COLO668 (cell line): ENCODE measurements around the gene AP3S2.
"Not testable (repeated sequence)": the region's sequence is repeated elsewhere in the genome, so short reads cannot be mapped to it uniquely, and the experiment has no call there.

ENCODE experiments used
- DNase-seq: peaks from one replicate; lab custom pipeline; 2025; ENCODE audit not compliant: unreplicated experiment; lab: John Stamatoyannopoulos, UW

AP3S2 gene

DNA sequence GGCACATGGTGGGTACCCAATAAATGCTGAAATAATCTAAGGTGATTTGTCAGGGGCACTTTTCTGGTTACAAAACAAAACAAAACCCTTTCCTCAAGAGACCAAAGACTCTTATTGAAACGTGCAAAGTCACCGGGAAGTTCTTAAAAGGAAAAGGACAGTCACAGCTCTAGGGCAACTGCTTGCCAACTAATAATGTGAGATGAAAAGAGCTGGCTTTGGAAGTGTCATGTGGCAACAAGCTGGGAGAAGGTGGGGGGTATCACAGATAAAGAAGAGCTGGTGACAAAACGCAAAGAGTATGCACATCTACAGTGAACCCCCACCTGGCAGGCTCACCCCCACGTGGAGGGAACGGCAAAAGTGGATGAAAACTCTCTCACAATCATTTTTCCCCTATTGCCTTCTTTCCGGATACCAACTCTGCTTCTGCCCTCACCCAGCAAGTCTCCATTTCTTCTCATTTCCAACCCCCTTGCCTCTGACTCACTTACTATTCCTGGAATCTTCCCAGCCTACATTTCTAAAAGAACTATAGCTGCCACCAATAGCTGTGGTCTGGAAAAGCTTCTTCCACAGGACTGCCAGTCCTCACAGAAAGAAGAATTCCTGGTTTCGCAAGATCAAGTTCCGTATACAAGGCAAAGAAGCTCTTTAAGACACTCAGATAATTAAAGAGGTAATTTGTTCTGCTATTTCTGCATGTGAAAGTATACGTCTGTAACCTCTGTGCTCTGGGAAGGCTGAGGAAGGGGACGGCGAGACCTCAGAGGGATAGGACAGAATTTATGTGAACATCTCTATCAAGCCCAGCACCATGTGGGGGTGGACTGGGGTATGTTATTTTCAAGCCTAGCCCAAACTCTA is 57.3 kb downstream of the AP3S2 start:
- DNase-seq, result no peak

DNA sequence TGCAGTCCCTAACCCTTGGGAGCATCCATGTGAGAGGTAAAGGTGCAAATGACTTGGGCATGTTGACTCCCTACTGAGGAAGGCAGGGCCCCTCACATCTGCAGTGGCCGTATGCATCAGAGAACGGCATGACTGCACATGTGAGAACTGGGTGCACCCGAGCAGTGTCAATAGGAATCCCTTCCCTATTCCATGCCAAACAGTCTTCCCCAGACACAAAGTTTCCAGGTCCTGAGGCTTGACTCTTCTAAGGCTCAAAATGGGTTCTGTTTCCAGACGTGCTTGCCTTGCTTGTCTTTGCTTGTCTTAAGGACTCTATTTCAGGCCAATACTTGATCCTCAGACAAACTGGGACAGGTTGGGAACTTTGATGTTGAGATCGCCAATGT is 58.6 kb downstream of the AP3S2 start:
- DNase-seq, result no peak

DNA sequence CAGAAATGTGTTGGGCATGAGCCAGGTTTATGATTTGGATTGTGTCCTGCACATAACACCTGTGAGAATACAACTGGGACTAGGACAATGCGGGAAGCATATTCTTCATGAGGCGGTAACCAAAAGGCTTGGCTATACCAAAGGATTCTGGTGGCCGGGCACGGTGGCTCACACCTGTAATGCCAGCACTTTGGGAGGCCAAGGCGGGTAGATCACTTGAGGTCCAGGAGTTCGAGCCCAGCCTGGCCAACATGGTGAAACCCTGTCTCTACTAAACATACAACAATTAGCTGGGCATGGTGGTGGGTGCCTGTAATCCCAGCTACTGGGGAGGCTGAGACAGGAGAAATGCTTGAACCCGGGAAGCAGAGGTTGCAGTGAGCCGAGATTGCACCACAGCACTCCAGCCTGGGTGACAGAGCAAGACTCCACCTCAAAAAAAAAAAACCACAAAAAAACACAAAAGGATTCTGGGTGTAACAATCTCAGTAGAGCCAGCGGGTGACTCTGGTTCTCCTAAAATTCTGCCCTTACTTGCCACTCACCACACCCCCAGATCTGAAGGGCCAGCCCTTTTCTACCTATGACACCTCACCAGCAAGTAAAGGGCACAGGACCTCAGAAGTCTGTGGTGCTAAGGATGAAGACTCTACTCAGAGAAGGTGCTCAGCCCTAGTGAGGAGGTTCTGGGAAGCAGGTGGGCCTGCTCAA is 59.2 kb downstream of the AP3S2 start:
- not testable (repeated sequence) for DNase-seq

DNA sequence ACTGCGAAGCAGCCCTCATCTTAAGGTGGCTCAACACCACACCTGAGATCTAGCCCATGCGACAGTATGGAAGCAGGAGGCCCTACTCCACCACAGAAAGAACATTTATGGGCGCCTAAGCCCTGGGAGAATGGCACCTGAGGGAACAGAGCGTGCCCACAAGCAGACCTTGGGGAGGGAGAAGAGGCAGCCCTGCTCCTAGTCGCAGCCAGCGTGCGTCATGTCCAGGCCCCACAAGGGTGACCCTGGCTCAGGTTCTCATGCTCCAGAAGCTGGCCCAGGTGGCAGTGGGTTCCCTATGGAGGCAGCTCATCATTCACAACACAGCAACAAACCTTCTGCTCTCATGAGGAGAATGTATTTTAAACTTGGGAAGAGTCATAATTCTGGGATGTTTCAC is 59.8 kb downstream of the AP3S2 start:
- DNase-seq, result no peak

DNA sequence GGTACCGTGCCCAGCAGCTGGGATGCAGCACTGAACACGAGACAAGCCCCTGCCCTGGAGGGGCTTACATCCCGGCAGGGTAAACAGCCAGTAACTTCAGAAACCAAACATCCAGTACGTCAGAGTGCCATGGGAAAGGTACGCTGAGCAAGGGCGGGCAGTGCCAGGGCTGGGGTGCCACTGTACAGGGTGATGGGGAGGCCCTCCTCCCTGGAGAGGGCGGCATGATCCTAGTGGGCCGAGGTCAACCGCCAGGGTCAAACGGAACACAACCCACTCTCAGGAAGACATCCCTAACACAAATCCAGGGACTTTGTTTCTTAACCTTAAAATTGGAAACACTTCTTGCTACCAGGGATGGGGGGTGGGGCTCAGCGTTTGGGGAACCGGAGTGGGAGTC is 63.2 kb downstream of the AP3S2 start:
- no peak for DNase-seq

DNA sequence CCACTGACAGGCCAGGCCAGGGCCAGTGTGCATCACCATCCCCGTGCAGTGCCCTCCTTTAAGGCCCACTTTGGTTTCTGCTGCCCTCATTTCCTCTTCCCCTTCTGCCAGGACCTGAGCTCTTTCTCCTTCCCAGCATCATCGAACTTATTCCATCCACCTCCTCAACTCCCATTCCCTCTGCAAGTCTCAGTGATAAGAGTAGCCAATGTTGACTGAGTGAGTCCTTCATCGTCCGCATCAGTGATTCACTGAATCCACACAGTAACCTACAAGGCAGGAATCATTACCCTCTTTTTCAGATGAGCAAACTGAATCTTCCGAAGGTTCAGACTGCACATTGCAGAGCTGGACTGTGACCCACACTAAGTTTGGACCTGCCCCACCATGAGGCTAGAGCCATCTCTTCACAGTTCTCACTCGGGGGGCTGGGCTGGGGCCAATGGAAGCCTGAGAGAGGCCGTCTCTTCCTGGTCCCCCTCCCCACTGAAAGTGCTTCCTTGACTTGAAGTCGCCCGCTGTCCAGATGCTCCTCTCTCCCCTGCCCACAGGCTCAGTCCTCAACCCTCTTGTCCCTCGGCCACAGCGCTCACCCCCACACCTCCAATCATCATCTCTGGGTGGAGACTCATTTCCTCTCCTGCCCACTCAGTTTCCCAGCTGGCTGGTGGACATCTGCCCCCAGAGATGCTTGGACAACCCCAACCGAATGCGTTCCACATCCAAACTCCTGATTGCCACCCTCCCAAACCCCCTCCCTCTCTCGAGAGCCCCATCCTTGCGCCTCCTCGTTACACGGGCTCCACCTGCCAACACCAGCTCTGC is 64.0 kb downstream of the AP3S2 start:
- DNase-seq, result no peak

DNA sequence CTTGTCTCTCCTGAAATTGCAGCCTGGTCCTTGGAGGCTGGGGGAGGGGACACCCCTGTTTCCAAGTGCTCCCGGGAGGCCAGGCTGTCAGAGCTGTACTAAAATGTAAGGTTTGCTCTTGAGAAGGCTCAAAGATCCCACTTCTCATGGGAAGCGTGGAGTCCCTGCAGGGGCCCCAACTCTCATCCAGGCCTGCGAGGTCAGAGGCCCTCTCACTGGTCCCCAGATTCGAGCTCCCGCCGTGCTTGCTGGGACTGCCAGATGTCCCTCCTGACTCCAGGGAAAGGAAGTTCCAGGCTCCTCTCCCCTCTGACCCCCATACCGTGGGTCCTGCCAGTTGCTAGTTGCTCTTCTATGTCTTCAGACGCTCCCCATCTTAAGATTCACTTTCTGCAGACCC is 64.6 kb downstream of the AP3S2 start:
- no peak for DNase-seq

DNA sequence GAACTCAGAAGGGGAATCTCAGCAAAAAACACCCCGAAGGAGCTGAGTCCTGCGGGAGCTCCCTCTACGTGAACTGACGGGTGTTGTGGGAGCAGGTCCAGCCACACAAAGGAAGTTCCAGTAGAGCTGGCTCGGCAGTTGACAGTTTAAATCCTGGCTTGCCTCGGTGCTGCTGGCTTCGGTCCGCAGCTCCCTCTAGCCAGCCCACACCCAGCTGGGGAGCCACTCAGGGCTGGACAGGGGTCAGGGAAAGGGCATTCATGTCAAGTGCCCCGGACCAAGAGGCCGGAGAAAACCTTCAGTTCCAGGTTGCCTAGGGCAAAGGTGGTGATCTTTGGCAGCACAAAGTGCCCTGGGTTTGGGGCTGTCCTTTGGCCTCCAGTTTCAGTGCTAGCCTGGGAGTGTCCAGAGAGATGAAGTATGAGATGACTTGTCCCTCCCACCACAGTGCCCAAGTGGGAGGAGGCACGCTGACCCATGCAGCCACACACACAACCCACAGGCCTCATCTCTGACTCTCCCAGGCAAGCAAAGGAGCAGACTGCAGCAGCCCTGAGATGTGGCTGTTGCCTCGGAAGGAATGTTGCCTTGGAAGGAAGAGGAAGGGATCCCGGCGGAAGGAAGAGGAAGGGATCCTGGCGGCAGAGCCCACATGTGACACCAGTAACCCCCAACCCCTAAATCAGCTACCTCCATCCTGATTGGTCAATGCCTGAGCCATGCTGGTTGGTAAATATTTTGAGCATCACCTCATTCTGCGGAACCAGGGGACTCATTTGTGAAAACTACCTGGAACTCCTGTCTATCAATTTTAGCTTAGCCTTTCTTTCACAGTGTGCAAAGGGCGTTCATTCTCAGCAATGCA is 65.3 kb downstream of the AP3S2 start:
- no peak for DNase-seq

DNA sequence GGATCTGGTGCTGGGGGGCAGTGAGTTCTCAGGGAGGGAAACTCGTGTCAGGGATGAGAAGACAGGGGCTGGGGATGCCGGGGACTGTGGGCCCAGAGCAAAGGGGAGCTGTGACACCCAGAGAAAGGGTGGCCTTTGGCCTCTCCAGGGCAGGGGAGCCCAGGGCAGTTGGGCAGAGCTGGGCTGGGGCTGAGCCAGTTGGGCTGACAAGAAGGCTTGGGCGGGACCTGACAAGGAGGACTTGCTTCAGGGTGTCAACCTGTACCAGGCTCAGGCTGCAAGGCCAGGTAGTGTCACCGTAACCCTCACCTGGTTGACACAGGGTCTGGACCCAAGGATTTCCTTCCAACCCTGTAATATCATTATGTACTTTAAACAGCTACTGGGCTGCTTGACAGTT is 66.0 kb downstream of the AP3S2 start:
- DNase-seq, result no peak

DNA sequence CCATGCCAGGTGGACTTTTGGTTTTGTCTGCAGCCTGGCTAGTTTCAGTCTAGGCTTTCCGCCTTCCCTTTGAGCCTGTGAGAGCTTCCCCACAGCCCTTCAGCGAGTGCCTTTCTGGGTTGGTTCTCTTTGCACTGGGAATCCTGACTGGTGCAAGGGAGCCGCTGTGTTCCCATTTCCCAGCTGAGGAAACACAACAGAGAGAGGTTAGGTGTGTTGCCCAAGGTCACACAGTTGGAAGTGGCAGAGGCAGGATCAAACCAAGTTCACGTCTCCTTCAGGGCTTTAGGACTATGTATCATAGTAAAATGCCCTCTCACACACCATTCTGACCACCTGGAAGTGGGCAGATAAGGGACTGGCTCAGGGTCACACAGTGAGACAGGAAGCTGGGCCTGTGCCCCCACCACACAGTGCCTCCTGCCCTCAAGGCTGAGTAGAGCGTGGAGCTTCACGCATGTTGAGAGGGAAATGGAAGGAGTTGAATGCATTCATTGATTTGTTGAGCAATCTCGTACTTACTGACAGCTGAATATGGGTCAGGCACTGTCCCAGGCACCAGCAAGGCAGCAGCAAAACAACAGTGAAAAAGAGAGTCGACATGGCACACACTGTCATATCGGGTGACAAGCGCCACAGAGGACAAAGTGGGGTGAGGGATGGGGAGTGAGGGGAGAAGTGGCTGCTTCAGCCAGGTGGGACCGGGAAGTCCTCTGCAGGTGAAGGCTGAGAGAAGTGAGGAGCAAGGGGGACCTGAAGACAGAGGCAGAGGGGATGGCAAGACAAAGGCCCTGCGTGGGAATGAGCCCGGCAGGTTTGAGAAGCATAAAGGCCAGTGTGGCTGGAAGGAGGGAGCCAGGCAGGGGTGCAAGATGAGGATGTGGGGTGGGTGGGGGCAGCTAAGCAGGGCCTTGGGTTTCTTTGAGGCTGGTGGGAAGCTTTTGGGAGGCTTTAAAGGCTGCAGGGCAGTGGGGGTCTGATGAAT is 66.8 kb downstream of the AP3S2 start:
- no peak for DNase-seq

DNA sequence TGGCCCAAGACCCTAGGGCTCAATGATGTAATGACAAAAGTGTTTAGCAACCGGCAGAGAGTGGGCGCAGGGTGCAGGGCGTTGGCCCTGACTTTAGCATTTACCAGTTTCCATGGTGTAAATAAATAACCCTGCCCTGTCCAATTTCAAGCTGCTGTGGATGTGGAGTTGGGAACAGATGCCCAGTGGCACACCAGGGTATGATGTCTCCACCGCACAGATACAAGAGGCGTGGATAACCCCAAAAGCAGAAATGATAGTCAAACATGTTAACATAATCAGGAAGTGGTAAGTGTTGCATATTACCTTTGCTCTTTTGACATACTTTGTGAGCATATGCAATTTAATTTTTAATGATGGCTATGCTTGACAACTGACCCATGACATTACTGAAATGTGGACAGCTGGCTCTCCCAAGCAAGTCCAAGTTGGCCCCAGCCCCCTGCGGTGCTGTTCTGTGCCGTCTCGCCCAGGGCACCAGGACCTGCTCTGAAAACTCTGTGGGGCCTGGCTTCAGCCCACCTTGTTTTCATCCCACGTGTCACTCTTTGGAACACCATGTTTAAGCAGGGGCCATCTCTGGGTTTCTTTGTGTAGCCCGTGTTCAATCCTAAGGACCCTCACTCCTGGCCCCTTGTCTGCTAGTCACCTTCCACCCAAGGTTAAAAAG is 68.4 kb downstream of the AP3S2 start:
- DNase-seq, result no peak

DNA sequence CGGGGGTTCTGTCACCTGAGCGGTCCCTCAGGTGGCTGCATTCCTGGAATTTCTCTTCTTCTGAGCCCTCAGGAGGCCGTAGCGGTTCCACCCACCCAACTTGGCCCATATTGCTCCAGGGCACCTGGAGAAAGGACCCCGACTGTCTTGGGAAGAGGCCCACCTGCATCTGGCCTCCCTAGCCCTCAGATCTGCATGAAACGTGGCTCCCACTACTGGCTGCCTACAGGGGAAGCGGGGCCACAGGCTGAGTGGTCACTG is 69.3 kb downstream of the AP3S2 start:
- no peak for DNase-seq

DNA sequence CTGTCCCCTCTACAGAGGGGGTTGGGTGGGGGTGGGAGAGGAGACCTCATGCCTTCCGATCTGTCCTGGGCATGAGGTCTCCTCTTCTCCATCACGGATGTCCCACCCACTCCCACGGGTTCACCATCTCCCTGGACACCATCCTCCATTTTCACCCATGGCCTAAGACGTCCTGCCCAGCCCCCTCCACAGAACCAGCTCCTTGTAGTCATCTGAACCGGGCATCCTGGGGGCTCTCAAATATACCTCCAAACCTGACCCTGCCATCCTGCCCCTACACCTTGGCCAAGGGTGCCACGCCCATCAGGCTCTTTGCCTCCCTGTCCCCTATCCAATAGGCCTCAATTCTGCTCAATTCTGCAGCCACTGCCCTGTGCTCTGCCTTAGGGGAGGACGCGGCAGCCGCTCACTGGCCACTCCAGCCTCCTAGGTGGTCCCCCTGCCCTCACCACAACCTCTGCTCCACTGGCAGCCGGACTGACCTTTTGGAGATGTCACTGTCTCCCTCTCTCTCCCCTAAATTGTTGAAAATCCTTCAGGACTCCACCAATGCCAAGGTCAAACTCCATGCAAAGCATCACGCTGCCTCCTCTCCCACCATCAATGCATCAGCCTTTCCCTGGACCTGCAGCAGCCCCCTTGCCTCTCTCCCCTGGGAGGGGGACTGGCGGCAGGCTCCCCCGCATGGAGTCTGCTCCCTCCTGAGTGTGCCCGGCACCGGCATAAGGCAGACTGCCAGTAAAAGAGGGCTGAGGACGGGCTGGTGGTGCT is 69.8 kb downstream of the AP3S2 start:
- no peak for DNase-seq

DNA sequence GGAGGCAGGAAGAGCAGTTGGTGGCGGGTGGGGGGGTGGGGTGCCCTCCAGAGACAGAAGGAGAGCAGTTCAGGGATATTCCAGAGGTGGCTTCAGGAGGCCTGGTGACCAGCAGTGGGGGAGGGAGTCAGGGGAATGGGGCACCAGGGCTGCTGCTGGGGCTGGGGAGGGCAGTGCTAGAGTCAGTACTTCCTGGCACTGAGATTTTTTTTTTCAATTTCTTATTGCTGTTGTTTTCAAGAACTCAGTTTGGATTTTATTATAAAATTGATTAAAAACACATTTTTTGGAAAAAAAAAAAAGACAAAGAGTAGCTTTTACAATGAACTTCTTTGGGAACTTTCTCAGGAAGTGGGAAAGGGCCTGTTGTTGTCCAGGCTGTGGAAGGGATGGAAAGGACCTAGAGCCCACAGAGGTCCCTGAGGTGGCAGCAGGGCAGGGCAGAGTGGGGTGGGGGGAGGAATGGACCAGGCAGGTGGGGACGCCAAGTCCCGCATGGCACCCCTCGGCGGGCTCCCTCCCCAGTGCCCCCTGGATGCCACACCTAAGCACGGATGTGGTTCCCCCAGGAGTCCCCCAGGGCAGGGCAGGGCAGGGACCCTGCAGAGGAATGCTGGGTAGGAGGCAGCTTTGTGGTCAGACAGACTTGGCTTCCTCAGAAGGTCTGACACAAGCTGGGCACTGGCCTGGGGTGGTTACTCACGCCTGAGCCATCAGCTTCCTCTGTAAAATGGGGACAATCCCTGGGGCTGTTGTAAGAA is 70.7 kb downstream of the AP3S2 start:
- no peak for DNase-seq

DNA sequence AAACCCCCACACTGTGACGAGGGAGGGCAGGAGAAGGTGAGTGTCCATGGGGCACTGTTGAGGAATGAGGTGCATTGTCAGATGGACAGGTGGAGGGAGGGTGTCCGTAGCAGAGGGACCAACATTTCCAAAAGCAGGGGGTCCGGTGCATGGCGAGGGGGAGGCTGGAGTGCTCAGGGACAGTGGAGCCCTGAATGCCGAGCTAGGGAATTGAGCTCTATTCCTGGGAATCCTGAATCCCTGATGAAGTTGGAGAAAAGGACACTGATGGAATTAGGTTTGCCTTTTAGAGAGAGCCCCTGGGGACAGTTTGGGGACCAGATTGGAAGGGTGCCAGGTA is 71.2 kb downstream of the AP3S2 start:
- DNase-seq, result no peak

DNA sequence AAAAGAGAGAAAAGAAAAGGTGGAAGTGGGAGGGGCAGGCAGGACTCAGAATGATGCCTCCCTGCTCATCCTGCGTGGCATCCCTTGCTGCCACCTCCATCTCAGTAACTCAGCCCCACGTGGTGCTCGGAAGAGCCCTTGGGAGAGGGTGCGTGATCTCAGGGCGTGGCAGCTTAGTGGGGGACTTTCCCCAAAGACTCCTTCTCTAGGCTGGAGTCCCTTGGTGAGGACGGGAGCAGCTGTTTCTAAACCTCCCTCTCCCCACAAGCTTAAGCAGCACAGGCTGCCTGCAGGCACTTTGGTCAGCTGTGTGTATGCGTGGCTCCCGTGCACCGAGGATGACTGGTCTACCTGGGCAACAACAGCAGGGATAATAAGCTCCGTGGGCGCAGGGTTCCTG is 71.8 kb downstream of the AP3S2 start:
- no peak for DNase-seq

DNA sequence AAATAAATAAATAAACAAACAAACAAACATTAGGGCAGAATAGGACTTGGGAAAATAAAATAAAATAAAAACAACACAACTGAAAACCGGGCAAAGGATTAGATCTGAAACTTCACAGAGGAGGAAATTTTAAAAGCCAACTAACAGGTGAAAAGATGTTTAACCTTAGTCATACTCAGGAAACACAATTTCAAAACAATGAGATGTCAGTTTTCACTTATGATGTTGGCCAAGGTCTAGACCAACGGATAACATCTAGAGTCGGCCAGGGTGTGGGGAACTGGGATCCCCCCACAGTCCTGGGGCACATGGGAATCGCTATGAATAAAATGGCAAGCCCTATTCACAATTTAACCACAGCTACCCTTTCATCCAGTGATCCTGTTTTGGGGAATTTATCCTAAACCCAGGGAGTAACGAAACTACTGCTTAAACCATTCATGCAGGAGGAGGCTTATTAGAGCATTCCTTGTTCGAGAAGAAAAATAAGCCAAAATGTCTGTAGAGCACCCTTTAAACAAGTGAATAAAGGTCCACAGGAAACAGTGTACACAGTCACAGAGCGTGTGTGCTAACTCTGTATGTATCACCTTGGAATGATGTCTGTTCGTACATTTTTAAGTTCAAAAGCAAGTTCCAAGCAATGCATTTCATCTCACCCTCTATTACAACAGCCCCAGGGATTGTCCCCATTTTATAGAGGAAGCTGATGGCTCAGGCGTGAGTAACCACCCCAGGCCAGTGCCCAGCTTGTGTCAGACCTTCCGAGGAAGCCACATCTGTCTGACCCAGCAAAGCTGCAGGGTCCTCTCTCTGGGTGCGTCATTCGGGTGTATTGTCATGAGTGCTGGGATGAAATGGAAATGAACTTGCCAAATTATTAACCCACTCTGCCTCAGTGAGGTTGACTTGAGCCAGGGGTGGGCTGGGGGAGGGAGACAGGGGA is 72.9 kb downstream of the AP3S2 start:
- no peak for DNase-seq
